SK-MEL-5 (cell line): Measurements from ENCODE around the gene XPNPEP1. TPM values are rescaled to one million over a fixed set of nuclear protein-coding genes. Genes with fewer than 3 reads are reported as not detected.

ENCODE experiments used
- DNase-seq: peaks from one replicate; pipeline ENCODE4 v3.0.0-alpha.2; 2016; ENCODE audit warnings: low read depth, low spot score
- in situ Hi-C: cut with HindIII; loops from 2 replicates; pipeline ENCODE4 v1.10.0; 2016; ENCODE audit warnings: low sequenced_read_pairs, high pct_unique_total_duplicates, low pct_unique_long_range_greater_than_20kb
- total RNA-seq: library from RNA; depleted of rRNA; stranded (reverse); fragments of >200 nt; shearing (Covaris generic); gene quantifications from 2 replicates; pipeline ENCODE4 v1.2.3, GENCODE V29; 2014

XPNPEP1 gene
- total RNA-seq, 1 experiment from 2014 or later, result 156 TPM

- in situ Hi-C loops, result no loop called here
- DNase-seq, result no peak
These were observed 64.1 kb downstream of the XPNPEP1 start for GRCh38 chr10:109859221-109859620.

- no peak for DNase-seq
- in situ Hi-C loops, result no loop called here
These were observed 67.6 kb downstream of the XPNPEP1 start for GRCh38 chr10:109855746-109856145.

- in situ Hi-C loops, result no loop called here
- no peak for DNase-seq
These were observed 69.4 kb downstream of the XPNPEP1 start for GRCh38 chr10:109853921-109854320.

- DNase-seq, result peak; percentile 80
These were observed 70.8 kb downstream of the XPNPEP1 start for GRCh38 chr10:109852475-109853037.

GRCh38 chr10:109851616-109852474 is 71.5 kb downstream of the XPNPEP1 start:
- in situ Hi-C loops, result no loop called here
- DNase-seq, result no peak

More at GRCh38 chr10:109852475-109853037, 70.8 kb downstream of the XPNPEP1 start:
- in situ Hi-C loops, result no loop called here

- no peak for DNase-seq
- in situ Hi-C loops, result no loop called here
These were observed 76.5 kb downstream of the XPNPEP1 start for GRCh38 chr10:109846832-109847231.

GRCh38 chr10:109845308-109845707 is 78.0 kb downstream of the XPNPEP1 start:
- in situ Hi-C loops, result no loop called here
- no peak for DNase-seq

GRCh38 chr10:109838592-109839244 is 84.6 kb downstream of the XPNPEP1 start:
- DNase-seq, result no peak
- in situ Hi-C loops, result no loop called here

- DNase-seq, result no peak
These were observed 85.9 kb downstream of the XPNPEP1 start for GRCh38 chr10:109837384-109837783.

GRCh38 chr10:109835257-109835656 is 88.1 kb downstream of the XPNPEP1 start:
- in situ Hi-C loops, result no loop called here
- no peak for DNase-seq

More at GRCh38 chr10:109837384-109837783, 85.9 kb downstream of the XPNPEP1 start:
- in situ Hi-C loops, result no loop called here

- in situ Hi-C loops, result no loop called here
These were observed 91.5 kb downstream of the XPNPEP1 start for GRCh38 chr10:109831846-109832245.

GRCh38 chr10:109824206-109824605 is 99.1 kb downstream of the XPNPEP1 start:
- no peak for DNase-seq
- in situ Hi-C loops, result no loop called here

More at GRCh38 chr10:109831846-109832245, 91.5 kb downstream of the XPNPEP1 start:
- no peak for DNase-seq

- no peak for DNase-seq
- in situ Hi-C loops, result no loop called here
These were observed 100.1 kb downstream of the XPNPEP1 start for GRCh38 chr10:109823196-109823595.

GRCh38 chr10:109821672-109822071 is 101.6 kb downstream of the XPNPEP1 start:
- no peak for DNase-seq
- in situ Hi-C loops, result no loop called here

- in situ Hi-C loops, result no loop called here
- DNase-seq, result no peak
These were observed 102.5 kb downstream of the XPNPEP1 start for GRCh38 chr10:109820620-109821405.

- in situ Hi-C loops, result no loop called here
These were observed 103.5 kb downstream of the XPNPEP1 start for GRCh38 chr10:109819807-109820206.

More at GRCh38 chr10:109819807-109820206, 103.5 kb downstream of the XPNPEP1 start:
- no peak for DNase-seq
